Fibroblast of peridontal ligament (primary cell): ENCODE results near the gene CCDC68.
A peak's percentile ranks its signal among the peaks of the same experiment; 100 is the strongest.

Source experiments
- DNase-seq: peaks from one replicate; pipeline ENCODE4 v3.0.0-alpha.2; 2010; ENCODE audit errors: extremely low read depth

CCDC68 gene

DNA sequence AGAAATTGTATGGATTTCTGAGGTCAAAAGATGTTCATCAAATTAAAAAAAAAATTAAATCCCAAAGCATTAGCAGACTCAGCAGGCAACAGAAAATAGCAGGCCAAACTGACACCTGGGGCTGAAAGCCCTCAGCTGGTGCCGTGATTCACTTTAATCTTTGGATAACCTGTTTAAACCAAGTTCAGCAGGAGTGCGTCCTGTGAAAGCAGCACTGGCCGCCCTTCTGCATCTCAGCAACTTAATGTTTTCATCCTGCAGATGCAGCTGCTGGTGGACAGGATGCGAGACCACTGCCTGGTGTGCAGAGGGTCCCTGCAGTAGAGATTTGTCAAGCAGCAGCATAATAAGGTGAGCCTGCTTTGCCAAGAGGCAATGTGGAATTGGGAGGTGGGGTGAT is 41.2 kb downstream of the CCDC68 start:
- DNase-seq: no peak

DNA sequence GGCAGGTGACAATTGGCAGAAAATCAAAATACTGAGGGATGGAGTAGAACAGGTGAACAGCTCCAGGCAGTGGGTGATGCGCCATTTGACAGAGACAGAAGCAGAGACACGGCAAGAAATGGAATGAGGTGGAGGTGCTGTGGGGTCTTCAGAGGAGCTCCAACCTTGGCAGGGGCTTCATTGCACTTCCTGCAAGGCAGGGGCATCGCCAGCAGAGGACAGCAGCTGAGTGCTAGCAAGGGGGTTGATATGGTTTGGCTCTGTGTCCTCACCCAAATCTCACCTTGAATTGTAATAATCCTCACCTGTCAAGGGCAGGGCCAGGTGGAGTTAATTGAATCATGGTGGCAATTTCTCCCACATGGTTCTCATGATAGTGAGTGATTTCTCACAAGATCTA is 42.8 kb downstream of the CCDC68 start:
- no peak for DNase-seq

DNA sequence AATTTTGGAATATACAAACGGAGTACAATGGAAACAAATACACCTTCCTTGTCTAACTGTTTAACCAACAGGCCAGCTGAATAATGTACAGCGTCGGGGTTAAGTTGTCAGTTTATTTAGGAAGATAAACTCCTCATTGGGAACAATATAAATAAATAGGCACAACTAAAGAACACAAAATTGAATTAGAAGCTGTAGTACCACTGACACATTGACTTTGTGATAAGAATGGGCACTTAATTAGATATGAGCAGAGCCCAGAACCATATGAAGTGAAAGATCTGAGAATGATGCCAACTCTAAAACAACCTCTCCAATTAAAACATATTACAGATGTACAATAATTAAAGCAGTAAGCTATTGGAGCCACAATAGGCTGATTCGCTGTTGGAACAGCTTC is 44.4 kb downstream of the CCDC68 start:
- no peak for DNase-seq

DNA sequence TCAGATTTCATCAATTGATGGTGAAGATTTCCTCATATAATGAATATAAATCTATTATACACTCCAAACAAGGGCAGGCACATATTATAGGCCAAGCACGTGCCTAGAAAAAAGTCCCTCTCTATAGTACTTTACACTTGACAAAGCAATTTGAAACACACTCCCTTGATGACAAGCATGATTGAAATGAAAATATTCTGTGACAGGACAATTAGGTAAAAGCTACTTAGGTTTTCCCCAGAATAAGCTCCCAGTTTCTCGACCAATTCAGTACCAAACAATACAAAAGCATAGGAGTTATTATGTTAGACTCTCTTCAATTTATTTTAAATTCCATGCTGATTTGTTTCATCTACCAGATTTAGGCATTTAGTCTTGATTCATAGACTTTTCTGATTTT is 47.7 kb downstream of the CCDC68 start:
- DNase-seq: no peak

DNA sequence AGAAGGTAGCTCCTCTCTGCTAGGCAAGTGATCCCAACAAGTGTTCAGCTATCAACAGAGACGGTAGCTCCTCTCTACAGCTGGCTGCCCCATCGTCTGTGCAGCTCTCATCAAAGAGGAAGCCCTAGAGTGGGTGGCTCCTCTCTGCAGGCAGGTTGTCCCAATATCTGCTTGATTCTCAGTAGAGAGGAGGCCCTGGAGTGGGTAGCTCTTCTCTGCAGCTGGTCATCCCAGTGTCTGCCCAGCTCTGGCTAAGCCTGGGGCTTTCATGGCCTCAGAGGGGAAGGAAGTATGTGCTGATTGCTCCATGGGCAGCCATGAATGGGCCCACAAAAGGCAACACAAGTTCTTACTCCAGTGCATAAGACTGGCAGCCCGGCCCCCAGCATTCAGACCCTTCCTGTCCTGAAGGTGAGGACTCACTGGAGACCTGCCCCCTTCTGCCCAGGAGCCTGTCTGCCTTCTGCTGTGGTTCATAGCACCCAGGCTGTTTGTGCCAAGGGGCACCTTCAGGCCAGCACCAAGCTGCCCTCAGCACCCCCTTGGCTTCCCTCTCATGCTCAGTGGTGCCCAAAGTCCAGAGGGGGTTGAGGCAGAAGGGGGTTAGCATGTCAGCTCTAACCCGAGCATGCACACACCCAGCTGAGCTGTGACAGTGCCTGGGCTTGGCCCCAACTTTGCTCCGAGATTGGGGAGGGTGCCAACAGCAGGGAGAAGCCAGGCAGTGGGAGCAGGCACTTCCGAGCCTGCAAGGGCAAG is 48.9 kb downstream of the CCDC68 start:
- DNase-seq: no peak

DNA sequence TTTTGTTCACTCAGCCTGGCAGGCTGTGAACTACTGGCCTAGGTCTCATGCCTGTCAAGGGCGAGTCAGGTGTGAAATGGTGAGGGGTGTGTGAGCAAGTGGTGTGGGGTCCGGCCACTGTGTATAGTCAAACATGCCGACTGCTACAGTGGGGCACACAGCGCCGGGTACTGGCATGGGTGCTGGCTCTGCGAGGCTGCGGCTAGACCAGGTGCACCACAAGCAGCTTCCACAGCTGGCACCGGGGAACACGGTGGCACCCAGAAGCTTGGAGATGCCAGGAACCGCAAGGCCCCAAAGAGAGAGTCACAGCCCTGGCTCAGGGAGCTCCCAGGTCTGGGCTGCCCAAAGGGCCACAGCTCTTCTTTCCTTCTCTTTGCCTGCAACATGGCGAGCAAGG is 49.7 kb downstream of the CCDC68 start:
- no peak for DNase-seq

DNA sequence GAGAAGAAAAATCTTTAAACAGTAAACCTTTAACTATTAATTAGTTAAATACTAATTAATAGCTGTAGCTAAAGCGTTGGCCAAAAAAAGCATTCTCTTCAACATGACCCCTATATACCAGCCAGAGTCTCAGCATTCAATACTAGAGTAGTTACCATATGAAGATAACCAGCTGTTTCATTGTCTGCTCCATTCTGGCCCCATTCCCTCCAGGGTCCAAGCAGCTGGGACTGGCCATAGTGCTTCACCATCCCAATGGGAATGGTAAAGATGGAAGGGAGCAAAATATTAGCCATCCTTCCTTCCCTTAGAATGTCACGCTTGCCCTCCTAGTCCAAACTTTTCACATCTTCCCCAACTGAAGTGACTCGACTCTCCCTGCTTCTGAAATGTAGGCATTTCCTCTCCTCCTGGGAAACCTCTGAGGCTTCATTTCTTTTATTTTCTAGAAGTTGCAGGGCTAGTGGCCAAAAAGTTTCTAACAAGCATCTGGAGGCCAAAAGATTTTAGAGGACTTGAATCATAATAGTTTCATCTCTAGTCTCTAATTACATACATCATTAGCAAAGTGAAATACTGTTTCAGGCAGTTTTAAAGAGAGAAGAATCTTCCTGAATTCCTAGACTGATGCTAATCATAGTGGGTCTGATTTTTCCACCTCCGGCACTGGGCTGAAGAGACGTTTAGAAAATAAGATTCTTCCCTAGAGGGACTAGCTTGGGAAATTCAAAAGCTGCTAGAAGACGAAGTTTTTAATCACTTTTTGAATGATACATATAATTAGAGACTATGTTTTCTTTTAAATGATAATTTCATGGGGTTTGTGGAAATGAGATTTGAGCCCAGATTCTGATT is 52.7 kb downstream of the CCDC68 start:
- DNase-seq: peak; percentile 63

DNA sequence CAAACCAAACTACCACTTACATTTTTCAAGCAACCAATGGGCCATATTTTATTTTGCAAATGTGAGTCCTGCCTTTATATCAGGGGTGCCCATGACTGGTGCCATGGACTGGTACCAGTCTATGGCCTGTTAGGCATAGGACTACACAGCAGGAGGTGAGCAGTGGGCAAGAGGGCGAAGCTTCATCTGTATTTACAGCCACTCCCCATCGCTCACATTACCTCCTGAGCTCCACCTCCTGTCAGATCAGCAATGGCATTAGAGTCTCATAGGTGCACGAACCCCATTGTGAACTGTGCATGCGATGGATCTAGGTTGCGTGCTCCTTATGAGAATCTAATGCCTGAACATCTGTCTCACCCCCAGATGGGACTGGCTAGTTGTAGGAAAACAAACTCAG is 53.6 kb downstream of the CCDC68 start:
- DNase-seq: no peak

DNA sequence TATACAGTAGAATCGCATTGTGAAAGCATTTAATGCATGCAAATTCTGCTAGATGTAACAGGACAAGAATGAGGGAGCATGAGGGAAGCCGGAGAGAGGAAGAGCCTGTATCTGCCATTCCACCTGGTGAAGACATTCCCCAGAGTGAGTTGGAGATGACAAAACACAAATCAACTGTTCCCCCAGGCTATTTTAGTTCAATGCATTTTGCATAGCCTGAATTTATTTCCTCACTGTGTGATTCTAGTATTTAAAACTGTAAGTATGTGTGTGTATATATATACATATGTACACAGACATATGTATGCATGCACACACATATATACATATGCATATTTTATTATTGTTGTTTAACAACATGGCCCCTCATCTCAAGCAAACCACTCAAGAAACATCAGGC is 54.7 kb downstream of the CCDC68 start:
- no peak for DNase-seq

DNA sequence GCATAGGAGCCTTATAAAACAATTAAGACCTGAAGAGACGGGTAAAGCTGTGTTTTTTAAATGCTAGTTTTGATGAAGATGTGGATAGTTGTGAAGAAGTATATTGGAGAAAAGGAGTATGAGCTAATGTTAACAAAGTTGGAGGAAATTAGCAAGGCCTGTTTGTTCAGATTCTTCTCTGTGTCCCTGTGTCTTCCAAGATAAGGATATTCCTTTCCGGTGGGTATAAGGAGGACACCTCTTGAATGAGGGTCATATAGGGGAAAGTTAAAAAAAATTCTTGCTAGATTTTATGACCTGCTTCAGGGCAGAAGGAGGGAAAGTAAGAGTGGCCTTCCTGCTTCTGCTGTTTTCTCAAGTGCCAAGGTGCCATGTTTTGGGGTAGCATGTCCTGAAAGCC is 59.0 kb downstream of the CCDC68 start:
- no peak for DNase-seq

DNA sequence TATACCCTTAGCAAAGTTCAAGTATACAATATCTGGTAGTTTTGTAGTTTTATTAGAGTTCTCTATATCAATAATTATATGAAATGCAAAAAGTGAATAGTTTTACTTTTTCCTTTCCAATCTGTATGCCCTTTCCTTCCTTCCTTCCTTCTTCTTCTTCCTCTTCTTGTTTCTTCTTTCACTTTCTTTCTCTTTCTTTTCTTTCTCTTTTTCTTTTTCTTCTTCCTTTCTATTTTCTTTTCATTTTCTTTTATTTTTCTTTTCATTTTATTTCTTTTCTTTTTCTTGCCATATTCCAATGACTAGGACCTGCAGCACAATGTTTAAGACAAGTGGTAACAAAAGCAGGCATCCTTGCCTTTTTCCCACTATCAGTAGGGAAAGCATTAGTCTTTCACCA is 59.8 kb downstream of the CCDC68 start:
- DNase-seq: no peak

DNA sequence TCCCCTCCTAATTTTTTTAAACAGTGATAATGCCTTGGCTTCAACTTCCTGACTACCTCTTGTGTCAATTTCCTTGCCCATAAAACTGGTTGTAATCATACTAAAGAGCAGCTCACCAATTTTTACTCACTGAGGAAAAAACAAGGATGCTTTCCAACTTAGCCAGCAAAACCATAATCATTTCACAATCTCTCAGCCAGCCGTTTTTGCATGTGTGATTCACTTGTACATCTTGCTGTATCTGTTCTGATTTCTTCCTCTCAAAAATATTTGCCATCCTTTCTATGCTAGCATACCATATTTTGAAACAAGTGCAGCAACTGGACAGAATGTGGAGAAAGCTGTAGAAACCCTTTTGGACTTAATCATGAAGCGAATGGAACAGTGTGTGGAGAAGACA is 70.3 kb downstream of the CCDC68 start:
- peak; percentile 89 for DNase-seq

DNA sequence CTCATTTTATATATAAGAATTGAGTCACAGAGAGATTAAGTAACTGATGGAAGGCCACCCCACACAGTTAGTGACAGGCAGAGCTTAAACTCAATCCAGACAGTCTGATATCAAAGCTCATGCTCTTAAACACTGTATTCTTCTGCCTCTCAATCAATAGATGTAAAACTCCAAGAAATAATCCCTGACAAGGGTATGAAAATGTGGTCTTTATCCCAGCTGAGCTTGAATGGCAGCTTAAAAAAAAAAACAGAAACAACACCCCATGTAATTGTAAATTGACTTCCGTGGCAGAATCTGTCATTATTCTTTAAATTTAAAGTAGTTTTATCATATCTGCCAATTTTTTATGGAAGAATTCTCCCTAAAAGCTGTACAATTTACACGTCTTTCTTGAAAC is 70.9 kb downstream of the CCDC68 start:
- no peak for DNase-seq

DNA sequence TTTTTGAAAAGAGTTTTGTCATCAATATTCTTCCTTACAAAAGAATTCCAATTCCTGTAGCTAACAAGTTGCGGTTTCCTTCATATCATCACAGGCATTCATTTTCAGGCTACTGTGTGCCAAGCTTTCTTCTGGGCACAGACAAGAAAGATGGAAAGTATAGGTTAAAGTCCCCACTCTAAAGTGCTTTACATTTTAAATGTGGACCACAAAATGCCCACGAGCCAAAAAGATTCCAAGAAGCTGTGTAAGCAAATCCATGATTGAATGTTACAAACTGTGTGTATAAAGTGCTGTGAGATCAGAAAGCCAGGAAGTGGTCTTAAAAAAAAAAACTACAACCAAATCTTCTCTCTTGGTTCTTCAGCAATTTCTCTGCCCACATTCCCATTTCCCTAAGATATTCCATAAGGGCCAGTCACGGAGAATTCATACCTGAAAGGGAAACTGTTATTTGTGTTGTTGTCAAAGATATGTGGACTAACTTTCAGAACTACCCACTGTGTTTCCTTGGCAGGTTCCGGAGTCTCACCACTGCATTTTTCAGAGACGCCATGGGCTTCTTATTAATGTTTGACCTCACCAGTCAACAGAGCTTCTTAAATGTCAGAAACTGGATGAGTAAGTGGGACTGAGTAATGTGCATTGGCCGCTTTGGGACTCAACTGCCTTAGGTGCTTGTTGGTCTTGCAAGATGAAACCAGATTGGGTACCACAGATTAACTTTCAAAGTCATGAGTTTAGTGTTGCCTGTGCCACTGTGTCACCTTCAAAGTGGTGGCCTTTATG is 75.3 kb downstream of the CCDC68 start:
- peak; percentile 66 for DNase-seq

DNA sequence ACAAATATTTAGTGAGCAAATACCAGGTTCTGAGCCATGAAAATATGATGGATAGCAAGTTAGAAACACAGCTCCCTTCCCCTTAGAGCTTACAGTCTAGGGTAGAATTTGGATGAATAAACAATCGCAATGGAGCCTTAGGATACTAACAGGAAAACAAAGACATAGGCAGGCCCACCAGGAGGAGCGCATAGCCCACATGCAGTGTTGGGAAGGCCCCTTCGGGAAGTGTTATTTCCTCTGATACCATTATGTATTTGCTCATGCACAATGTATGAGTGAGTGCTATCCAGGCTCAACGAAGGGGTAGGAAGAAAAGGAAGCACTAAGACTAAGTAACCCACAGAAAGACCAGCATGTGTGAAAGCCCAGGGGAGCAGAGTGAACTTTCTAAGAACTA is 76.9 kb downstream of the CCDC68 start:
- no peak for DNase-seq

DNA sequence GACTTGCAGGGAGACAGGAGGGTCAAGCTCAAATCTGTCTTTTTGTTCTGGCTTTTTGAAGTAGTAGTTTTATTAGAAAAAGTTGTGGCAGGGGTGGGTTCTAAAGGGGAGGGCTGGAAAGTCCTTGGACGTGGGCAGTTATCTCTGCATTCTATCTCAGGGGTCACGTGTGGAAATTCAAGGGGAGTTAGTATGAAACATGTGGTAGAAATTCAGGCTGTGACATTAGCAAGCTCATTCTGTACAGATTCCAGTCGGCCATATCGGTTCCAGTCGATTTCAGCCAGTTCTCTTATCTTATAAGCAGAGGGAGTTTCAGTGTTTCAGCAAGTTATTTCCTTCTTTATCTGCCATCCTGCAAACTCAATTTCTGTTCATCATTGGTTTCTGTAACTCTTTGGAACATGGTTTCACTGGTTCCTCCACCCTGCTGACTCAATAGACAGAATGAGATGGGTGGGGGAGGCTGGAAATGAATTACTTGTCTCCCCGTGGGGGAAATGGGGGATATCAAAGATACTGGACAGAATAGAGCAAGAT is 78.0 kb downstream of the CCDC68 start:
- DNase-seq: no peak

DNA sequence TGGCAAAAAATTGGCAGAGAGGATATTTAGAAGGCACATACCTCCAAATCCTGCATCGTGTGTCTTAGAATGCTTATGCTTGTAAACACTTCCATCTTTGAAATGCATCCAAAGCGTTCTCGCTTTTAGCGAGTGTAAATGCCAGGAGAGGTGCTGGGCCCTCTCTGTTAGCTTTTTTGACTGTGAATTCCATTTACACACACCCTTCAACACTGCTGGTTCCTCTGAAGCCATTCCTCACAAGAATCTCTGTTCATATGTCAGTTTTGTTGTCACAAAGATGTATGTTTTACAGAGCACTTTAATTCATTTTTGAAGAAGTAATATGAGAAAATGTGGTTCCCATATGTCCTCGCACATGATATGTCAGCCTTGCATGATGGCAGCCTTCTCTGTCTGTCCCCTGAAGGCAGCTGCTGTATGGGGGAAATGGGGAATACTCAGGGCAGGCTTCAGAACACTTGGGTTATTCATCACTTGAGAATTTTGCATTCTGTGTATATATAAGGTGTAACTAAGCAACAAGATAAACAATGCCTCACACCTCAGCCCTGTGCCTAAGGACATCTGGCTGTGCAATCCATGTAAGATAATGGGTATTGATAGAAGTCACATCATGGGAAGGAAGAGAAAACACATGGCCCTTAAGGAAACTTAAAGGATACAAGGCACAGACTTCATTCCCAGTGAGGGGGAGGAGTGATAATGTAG is 78.7 kb downstream of the CCDC68 start:
- peak; percentile 20 for DNase-seq

DNA sequence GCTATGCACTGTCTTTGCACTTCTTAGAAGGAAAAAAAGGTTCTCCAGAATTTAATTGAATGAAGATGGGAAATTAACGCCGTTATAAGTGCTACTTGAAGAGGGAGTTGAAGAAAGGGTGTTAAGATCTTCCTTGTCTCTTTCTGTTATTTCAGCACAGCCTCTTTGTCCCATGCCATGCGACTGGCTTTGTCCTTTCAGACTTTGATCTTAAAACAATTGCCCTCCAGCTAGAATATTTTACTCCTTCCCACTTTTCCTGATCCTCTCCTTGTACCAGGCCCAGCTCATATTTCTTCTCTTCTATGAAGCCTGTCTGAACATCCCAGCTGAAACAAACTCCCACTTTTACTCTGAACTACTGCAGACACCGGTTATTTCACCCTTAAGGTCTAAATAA is 79.6 kb downstream of the CCDC68 start:
- DNase-seq: no peak

DNA sequence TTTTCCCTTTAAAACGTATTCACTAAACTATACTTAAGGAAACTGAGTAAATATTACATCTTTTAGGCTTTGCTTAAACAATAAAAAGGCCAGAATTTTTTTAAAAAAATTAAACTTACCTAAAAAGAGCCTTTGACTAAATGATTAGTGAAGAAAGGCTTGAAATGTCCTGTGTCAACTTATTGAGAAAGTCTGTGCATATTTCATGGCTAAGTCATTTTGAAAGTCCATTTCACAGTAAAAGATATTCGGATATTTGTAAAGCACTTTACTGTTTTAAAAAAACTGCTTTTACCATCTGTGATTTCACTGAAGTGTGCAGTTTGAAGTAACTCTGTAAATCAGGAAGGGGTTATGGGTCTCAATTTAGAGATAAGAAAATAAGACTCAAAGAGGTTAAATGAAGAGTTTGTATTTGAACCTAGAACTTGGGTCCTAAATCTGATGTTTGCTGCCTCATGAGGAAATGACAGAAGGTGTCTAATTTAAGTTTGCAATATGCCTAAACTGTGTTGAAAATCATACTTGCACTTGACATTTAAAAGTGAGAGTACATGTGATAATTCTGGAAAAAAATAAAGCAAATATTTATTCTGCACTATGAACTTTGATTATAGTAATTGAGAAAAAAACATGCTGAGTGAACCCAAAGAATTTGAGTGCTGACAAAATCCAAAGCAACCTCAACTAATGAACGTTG is 80.5 kb downstream of the CCDC68 start:
- DNase-seq: peak; percentile 35

DNA sequence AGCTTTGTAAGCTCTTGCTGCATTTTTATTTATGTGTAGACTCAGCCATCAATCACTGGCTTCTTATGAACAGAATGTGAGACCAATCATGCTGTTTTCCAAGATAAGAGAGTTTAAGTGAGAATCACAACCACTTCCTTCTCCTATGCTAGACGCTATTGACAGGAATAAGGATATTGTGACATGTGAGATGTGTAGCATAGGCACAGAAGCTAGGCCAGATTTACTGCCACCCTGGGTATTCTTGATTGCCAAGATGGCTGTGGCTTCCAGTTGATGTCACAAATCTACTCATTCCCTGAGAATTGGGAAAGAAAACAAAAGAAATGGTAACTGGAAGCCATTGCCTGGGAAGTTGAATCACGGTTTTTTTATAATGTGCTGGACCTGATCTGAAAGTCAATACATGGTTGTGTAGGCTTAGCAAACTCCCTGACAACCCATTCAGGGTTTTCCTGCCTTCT is 81.1 kb downstream of the CCDC68 start:
- DNase-seq: peak; percentile 28

DNA sequence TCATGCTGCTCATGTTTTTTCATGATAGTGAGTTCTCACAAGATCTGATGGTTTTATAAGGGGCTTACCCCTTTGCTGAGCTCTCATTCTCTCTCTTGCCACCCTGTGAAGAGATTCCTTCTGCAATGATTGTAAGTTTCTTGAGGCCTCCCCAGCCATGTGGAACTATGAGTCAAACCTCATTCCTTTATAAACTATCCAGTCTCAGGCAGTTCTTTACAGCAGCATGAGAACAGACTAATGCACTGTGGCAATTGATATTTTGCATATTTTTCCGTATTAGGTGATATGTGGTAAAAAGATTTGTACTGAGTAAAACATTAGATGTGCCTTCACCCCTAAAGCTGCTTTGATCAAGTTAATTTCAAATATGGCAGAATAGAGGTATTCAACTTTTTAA is 82.2 kb downstream of the CCDC68 start:
- no peak for DNase-seq
